ENCODE results near the gene GOLGA6L9.
"Not testable (repeated sequence)": the region's sequence is repeated elsewhere in the genome, so short reads cannot be mapped to it uniquely, and the experiment has no call there.

- TF ChIP-seq EP300, POLR2AphosphoS5, CTCF, POLR2A (IDR thresholded peaks at IDR 0.05): not testable (repeated sequence)
These were observed 27.7 kb downstream of the GOLGA6L9 start for GRCh38 chr15:82457336-82457735.

Data from suprapubic skin (tissue), 4 donors.